PFSK-1 (cell line): Measurements from ENCODE around the gene RHOG.
A peak's percentile ranks its signal among the peaks of the same experiment; 100 is the strongest.

Source experiments
- FOXP2 ChIP-seq: optimal IDR thresholded peaks from 2 replicates; pipeline ENCODE3; 2011; ENCODE audit warnings: borderline replicate concordance, control low read depth, inconsistent platforms; ENCODE audit not compliant: insufficient read depth; ENCODE audit errors: extremely low read length, extremely low read depth
- POLR2AphosphoS5 ChIP-seq: IDR thresholded peaks from 2 replicates; pipeline ENCODE4 v1.6.1; 2012; ENCODE audit warnings: low read depth, mild to moderate bottlenecking, control low read depth, low read length, moderate library complexity
- REST ChIP-seq, 2 experiments: IDR thresholded peaks; 2 replicates each; pipeline versions ENCODE4 v1.6.1 to v1.8.0; 2011 to 2012; ENCODE audit warnings: low read depth in 2 of 2, low read length in 2 of 2, control low read depth in 1 of 2, inconsistent platforms in 1 of 2, mild to moderate bottlenecking in 1 of 2, moderate library complexity in 1 of 2; ENCODE audit not compliant: insufficient read depth in 1 of 2
- SIN3A ChIP-seq: IDR thresholded peaks from 2 replicates; pipeline ENCODE4 v1.6.1; 2012; ENCODE audit warnings: mild to moderate bottlenecking, low read length, moderate library complexity, borderline replicate concordance; ENCODE audit not compliant: insufficient read depth
- TAF1 ChIP-seq: IDR thresholded peaks from 2 replicates; pipeline ENCODE4 v1.6.1; 2012; ENCODE audit warnings: low read length, control low read depth, borderline replicate concordance; ENCODE audit not compliant: insufficient read depth

The RHOG gene

DNA sequence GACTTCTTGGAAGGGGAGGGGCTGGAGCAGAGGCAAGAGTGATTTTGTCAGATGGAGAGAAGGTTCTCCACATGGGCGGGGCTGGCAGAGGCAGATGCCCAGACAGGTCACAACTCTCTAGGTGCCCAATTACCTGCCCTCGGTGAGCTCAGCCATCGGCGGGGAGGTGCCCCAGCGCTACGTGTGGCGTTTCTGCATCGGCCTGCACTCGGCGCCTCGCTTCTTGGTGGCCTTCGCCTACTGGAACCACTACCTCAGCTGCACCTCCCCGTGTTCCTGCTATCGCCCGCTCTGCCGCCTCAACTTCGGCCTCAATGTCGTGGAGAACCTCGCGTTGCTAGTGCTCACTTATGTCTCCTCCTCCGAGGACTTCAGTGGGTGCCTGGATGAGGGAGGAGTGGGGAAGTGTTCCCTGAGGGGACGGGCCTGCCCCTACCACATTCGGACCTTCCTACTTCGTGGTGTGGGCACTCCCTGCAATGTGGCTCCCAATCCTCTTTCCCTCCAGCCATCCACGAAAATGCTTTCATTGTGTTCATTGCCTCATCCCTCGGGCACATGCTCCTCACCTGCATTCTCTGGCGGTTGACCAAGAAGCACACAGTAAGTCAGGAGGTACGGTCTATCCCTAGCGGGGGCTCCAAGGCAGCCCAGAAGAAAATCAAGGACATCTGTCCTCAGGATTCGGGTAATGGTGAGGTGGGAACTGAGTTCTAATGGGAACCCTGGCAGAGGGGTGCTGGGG lies 16.8 kb downstream of the RHOG start:
- TF ChIP-seq FOXP2 (peak; percentile 13), REST (IDR thresholded peaks at IDR 0.05; ENCODE audit: insufficient read depth in 1 of 2, low read depth in 2 of 2, low read length in 2 of 2) (no peak), POLR2AphosphoS5 (no peak), TAF1 (no peak)

- TF ChIP-seq FOXP2 (no peak), POLR2AphosphoS5 (no peak), REST (IDR thresholded peaks at IDR 0.05; ENCODE audit: insufficient read depth in 1 of 2, low read depth in 2 of 2, low read length in 2 of 2) (no peak), SIN3A (no peak)
Measured at GRCh38 chr11:3823303-3823702, 17.5 kb downstream of the RHOG start.

- TF ChIP-seq FOXP2 = no peak
- TF ChIP-seq TAF1 = no peak
- no peak for TF ChIP-seq REST (IDR thresholded peaks at IDR 0.05; ENCODE audit: insufficient read depth in 1 of 2, low read depth in 2 of 2, low read length in 2 of 2)
- no peak for TF ChIP-seq SIN3A
- no peak for TF ChIP-seq POLR2AphosphoS5
Measured at GRCh38 chr11:3822312-3822711, 18.4 kb downstream of the RHOG start.

DNA sequence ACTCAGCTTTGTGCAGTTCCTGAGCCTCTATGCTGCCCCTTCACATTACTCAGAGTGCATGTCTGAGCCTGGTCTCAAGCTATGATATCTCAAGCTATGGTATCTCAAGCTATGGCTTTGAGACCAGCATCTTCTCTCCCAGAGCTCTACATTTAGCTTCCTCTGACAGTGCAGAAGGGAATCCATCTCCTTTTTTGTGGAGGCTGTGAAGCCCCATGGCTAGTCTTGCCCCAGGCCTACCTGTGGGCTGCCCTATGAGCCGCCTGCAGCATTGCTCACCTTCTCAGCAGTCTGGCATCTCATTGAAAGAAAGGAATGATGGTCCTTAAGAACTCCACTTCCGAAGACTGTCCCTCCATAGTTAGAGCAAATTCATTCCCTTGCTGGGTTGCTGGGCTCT lies 19.8 kb downstream of the RHOG start:
- no peak for TF ChIP-seq REST (IDR thresholded peaks at IDR 0.05; ENCODE audit: insufficient read depth in 1 of 2, low read depth in 2 of 2, low read length in 2 of 2)
- TF ChIP-seq SIN3A = no peak
- no peak for TF ChIP-seq POLR2AphosphoS5
- TF ChIP-seq TAF1 = no peak
- TF ChIP-seq FOXP2 = no peak
